C4-2B (cell line): ENCODE data around the gene OR10AG1.

Source experiments
- CTCF ChIP-seq: fragments of 450-650 bp; conservative IDR thresholded peaks from 2 replicates; pipeline ENCODE4 v1.5.1; 2017; ENCODE audit warnings: mild to moderate bottlenecking
- ZFX ChIP-seq: fragments of 450-650 bp; IDR thresholded peaks from 2 replicates; pipeline ENCODE4 v1.6.1; 2017

GRCh38 chr11:55949330-55949729 lies 20.4 kb downstream of the OR10AG1 start:
- TF ChIP-seq CTCF (no peak), ZFX (no peak)
